Measurements from ENCODE around the gene IMPDH1.

The IMPDH1 gene

DNA sequence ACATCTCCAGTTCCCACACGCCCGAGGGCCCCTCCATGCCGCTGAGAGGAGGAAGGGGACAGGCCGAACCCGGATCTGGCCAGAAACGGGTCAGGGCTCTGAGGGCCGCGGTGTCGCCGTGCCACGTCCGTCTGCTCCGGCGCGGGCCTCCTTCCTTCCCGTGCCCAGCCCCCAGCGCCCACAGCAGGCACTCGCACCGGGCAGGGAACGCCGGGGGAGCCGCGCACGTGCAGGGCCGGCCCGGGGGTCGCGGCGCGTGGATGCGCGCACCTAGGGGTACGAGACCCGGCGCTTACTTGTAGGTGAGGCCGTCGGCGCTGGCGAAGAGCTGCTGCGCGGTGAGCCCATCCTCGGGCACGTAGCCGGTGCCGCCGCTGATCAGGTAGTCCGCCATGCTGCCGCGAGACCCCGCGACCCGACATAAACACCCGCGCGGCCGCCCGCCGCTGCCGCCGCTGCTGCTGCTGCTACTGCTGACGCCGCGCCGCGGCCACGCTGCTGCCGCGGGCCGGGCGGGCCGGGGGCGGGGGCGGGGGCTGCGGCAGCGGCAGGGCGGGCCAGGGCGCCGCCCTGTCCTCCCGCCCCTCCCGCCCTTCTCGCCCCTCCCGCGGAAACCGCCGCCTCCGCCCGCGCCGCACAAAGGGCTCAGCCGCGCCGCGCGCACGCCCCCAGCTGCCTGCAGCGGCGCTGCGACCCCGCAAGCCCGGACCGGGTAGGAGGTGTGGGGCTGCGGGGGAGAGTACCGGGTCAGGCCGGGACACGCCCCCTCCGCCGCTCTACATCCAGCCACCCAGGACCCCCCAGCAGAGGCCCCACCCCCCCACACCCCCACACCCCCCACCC, 4.1 kb downstream of the IMPDH1 start:
- DNase-seq (ENCODE audit: low read depth in 2 of 2): peak; percentile 59

GRCh38 chr7:128404886-128405470, 4.8 kb downstream of the IMPDH1 start:
- DNase-seq (ENCODE audit: low read depth in 2 of 2): no peak

GRCh38 chr7:128404143-128404681, 5.6 kb downstream of the IMPDH1 start:
- no peak for DNase-seq (ENCODE audit: low read depth in 2 of 2)

DNA sequence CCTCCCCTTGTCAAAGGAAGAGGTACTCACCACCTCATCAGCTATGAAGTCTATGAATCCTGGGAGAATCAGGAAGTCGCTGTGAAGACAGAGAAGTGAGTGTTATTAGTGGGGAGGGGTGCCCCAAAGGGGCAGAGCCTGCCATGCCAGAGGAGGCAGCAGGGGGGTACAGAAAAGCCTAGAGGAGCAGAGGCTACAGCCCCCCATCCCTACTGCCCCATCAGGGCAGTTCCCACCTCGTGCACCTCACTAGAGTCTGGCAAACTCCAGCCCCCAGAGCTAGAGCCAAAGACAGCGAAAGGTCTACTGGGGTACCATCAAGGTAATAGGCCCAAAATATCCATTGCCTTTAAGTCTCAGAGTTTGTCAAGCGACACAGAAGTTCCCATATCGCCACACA, 6.1 kb downstream of the IMPDH1 start:
- no peak for DNase-seq (ENCODE audit: low read depth in 2 of 2)

DNA sequence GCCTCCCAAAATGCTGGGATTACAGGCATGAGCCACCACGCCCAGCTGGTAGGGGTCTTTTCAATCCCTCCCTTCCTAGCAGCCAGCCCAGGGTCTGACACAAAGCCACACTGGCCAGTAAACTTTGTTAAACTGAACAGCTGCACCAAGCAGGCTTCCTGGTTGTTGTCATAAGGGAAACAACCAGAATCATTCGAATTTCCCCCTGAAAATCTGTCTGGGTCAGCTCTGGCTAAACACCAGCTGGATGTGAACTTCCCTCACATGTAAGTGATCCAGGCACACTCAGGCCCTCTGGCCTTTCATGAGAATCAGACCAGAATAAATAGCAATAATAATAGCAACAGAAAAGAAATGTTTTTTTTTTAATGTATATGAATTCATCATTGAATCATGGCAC, 7.4 kb downstream of the IMPDH1 start:
- no peak for DNase-seq (ENCODE audit: low read depth in 2 of 2)

- no peak for DNase-seq (ENCODE audit: low read depth in 2 of 2)
These were observed 9.2 kb downstream of the IMPDH1 start for GRCh38 chr7:128400566-128400965.

- DNase-seq (ENCODE audit: low read depth in 2 of 2): no peak
These were observed 9.8 kb downstream of the IMPDH1 start for GRCh38 chr7:128399991-128400390.

DNA sequence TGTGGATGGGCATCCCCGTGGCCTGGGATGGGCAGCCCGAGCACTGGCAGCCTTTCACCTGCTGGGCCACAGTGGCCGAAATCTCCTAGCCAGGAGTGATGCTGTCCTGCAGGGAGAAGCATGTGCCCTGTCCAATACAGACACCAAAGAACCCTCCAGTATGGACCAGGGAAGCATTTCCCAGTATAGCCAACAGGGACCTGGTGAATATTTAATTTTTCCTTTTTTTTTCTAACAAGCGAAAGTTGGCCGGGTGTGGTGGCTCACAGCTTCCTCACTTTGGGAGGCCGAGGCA, 11.0 kb downstream of the IMPDH1 start:
- no peak for DNase-seq (ENCODE audit: low read depth in 2 of 2)

DNA sequence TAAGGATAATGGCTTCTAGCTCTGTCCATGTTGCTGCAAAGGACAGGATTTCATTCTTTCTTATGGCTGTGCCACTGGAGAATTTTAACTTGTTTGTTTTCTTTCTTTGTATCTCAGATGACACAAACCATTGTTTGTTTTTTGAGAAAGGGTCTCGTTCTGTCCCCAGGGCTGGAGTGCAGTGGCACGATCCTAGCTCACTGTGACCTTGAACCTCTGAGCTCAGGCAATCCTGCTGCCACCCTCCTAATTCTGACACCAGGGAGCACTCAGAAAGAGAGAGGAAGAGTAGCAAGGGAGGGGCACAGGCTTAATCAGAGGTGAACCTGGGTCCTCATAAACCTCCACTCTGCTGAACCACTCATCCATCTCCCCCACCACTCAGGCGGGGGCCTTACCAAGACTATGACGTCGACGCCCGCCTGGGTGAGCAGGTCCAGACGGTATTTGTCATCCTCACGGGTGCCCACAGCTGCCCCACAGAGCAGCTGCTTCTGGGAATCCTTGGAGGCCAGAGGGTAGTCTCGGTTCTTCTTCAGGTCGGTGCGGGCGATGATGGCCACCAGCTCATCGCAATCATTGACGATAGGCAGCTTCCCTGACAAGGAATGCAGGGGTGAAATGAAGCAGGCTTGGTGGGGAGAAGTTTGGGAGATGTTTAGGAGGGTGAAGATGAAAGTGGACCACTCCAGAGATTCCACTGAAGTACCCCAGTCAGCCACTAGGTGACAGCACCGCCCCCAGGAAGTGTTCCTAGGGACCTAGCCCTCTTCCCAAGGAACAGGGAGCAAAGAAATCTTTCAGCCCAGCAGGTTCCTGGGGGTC, 11.6 kb downstream of the IMPDH1 start:
- DNase-seq (ENCODE audit: low read depth in 2 of 2): peak in 1 of 2 donors; percentile 33

DNA sequence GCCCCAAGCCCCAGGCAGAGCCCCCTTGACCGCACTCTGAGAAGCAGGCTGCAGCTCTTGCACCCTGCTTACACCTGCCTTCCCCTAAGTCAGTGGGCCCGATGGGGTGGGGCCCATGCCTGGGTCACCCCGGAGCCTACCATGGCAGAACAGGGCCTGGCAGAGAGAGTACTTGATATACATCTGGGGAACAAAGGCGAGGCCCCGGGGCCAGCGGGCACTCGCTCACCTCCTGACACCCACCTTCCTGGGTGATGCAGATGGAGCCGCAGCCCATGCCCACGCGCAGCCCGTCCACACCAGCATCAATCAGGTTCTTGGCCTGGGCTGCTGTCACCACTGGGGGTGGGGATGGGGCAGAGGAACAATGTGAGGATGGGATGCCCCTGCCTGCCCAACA, 13.4 kb downstream of the IMPDH1 start:
- no peak for DNase-seq (ENCODE audit: low read depth in 2 of 2)

GRCh38 chr7:128395748-128396147, 14.0 kb downstream of the IMPDH1 start:
- DNase-seq (ENCODE audit: low read depth in 2 of 2): no peak

DNA sequence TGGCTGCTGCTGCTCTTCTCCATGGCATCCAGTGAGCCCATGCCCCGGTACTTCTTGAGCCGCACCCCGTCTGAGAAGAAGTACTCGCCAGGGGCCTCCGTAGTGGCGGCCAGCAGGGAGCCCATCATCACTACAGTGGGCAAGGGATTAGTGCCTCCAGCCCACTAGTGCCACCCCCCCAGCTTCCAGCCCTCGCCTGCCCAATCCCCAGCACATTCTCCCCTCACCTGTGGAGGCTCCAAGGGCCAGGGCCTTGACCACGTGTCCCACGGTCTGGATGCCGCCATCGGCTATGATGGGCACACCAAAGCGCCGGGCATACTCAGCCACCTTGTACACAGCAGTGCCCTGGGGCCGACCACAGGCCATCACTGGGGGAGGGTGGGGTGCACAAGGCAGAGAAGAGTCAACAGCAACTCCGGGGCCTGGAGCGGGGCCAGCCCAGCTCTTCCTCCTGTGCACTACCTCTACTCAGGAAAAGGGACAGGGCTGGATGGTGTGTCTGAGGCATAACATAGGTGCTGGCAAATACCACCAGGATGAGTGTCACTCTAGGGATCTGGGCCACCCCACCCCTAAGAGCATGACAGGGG, 14.8 kb downstream of the IMPDH1 start:
- no peak for DNase-seq (ENCODE audit: low read depth in 2 of 2)

DNA sequence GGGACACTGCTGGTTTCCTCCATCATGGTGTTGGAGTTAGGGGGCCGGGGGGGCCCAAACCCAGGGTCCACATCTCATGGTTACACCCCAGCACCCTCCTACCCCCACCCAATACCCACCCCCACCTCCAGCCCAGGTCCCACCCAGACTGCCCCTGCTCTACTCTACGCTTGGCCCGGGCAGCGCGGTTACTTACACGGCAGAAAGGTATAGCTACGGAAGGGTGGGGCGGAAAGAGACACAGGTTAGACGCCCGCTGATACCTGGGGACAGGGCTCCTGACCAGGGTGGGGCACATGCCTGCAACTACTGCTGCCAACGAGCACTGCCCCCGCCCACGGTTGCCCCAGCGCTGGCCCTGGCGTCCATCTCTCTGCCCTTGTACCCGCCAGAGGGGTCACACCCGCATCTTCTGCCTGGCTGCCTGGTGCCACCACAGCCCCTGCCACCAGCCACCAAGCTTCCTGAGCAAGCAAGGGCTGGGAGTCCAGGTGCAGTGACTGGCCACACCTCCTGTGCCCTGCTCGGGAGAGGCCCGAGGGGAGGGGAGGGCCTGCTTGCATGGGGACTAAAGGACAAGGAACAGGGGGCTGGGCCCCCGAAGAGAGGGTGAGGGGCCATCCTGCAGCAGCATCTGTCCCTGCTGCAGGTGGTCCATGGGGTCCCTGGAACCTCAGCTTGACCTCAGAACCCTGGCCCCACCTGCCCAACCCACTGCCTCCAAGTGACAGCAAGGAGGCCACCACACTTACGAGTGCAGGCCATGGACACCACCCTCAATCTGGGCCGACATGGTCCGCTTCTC, 16.1 kb downstream of the IMPDH1 start:
- no peak for DNase-seq (ENCODE audit: low read depth in 2 of 2)

DNA sequence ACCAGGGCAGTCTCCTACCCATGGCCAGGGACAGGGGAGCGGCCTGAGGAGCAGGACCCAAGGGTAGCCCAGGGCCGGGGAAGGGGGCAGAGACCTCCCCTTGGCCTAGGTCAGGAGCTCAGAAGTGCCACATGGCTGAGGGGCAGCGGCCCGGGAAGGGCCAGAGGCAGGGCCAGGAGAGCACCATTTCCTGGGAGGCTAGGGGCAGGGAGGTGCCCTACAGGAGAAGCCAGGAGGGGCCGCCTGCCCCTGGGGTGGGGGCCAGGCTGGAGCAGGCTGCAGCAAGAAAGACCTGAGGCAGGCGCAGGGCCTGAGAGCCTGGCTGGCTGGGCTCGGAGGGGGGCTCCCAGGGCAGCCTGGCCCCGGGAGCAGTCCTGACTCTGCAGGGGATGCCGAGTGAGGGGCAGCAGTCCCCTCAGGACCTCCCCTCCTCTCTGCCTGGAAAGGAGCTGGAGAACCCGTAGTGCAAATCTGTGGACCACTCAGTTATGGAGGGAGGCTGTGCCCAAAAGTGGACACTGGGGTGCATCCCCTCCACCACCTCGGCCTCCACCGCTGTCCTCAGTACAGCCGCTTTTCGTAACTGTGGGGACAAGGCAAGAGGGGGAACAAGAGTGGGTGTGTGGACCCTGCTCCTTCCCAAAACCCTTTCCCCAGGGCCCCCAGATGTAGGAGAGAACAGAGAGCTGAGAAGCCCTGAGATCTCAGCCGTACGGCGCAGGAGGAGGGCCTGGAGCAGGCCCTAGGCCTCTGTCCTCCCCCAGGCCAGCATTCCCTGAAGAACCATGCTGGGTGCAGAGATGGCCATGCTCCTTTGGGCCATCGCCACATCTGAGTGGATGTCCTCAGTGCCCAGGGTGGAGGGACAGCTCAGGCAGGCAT, 17.1 kb downstream of the IMPDH1 start:
- DNase-seq (ENCODE audit: low read depth in 2 of 2): no peak

- DNase-seq (ENCODE audit: low read depth in 2 of 2): no peak
These were observed 18.0 kb downstream of the IMPDH1 start for GRCh38 chr7:128391805-128392204.

DNA sequence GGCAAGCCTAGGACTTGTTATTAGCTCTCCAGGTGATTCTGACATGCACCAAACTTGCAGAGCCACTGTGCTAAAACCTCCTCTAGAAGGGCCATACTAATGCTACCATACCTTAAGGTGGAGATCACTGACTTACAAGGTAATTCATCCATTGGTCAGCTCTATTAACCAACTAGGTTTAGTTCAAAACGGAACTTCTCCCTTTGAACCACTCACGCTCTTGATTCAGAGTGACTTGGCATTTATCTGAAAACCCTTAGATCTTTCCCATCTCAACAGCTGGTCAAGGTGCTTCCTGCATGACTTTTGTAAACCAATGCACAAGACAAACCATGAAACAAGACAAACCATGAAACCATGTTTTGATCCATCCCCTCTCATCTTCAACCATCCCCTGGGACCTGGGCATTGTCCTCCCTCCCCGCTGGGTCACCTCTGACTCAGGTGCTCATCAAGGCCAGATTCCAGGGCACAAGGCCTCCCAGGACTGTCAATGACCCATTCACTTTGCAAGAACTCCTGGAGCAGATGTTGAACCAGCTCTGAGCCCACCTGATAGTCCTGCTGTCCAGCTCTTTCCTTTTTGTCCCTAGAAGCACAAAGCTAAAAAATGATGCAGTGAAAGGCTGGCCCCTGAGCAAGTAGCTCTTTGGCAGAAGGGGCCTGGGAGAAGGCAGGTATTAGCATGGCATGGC, 18.8 kb downstream of the IMPDH1 start:
- no peak for DNase-seq (ENCODE audit: low read depth in 2 of 2)

GRCh38 chr7:128389618-128390329, 20.0 kb downstream of the IMPDH1 start:
- DNase-seq (ENCODE audit: low read depth in 2 of 2): no peak

DNA sequence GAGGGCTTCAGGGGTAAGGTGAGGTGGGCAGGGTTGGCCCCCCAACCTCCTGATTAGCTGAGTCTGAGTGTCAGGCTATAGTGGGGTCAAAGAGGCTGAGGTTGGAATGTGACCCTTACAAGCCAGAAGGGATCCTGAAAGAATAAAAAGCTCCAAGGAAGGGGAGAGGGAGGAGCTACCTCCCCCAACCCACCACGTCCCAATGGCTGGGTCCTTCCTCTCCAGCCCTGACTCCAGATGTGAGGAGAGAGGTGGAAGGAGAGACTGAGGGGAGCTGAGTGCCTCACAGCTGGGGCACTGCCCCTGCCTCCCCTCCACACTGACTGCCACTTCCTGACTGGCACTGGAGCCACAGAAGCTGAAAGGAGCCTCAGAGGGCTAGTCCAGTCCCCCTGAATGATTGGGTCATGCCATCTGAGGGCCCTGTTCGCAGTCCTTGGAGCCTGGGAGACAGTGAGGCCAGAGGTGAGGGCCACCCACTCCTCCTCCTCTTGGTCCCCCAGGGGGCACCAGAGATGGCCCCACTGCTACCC, 20.6 kb downstream of the IMPDH1 start:
- DNase-seq (ENCODE audit: low read depth in 2 of 2): no peak

DNA sequence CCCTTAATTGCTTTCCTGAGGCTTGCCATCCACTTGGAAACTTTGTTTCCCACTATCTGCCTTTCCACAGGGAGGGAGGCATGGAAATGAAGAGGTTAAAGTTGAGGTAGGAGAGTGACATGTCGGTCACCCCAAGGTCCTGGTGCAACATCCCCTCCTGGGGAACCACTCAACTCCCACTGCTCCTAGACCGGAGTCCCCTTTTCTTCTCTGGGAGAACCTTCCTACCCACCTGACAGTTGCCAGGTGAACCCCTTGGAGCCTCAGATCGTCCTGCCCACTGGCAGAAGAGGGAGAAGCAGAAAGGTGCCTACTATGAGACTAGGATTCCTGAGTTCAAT, 21.7 kb downstream of the IMPDH1 start:
- no peak for DNase-seq (ENCODE audit: low read depth in 2 of 2)
